GM11168 (cell line): ENCODE results near the gene TXNDC9.
"Not testable (repeated sequence)": the region's sequence is repeated elsewhere in the genome, so short reads cannot be mapped to it uniquely, and the experiment has no call there.

Source experiments
- in situ Hi-C: fragments of 300-500 bp; cut with MboI; formaldehyde crosslinking; loops from one replicate; pipeline ENCODE4 v1.12.0; 2022; ENCODE audit warnings: low sequenced_read_pairs; ENCODE audit not compliant: unreplicated experiment

Gene TXNDC9

DNA sequence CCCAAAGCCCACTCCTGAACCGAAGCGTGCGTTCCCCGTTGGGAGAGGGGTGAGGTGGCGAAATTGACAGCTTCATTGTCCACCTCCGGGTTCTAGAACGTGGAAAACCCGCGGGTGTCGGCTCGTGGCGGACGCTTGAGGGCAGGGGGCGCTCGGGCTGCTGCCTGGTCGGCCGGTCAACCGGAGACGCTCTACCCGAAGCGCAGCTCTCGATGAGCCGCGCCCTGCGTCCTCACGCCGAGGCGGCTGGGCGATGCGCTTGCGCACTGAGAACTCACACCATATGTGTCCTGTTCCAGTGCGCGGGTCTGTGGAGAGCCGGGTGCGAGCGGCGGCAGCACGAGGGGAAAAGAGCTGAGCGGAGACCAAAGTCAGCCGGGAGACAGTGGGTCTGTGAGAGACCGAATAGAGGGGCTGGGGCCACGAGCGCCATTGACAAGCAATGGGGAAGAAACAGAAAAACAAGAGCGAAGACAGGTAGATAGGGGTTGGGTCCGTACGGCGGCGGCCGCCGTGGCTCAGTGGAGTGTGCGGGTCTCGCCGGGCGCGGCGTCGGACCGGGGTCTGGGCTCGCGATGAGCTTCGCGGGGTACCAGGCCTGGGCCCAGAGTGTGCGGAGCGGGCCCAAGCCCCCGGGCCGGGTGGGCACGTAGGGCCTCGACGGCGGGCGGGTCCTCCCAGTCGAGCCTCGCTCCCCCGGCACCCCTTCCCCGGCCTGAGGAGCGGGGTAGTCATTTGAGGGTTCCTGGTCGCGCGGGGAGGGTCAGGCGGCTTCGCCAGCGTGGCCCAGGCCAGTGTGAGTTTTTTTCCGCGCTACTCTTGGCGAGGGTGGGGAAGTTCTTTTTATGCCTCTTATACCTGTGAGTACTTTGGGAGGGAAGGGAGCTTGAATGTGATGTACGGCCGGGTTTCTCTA lies 1.2 kb upstream of the TXNDC9 start, which contains the start of gene EIF5B:
EIF5B (plus strand) TSS at position 277 of the 916 bp plus-strand sequence; CDS start at position 443, 166 bp downstream.
- in situ Hi-C loops = no loop called here

DNA sequence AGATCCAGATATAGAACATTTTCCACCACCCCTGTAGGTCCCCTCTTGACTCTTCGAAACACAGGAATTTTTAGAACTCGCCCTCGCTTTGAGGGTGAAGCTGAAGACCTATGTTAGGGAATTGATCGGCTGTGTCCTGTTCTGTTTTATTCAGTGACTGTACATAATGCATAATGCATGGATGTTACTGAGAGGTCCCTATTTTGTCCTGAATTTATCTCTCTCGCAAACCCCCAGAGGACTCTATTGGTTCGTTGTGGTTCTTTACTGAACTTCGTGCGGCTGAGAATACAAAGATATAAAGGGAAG lies 625 bp upstream of the TXNDC9 start:
- in situ Hi-C loops = no loop called here

DNA sequence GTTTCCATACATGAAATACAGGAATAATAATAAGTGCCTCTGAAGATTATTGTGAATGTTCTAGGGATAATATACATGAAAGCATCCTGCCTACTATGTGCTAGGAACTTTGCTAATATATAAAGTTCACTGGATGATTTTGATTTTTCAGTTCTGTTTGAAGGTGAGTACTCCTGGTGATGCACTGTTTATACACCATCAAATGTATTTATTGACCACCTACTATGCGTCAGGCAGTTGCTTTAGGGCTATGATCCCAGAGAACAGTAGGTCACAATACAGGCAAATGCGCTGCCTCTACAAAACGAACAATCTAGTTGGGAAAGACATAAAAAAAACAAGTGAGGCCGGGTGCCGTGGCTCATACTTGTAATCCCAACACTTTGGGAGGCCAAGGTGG lies 10.7 kb downstream of the TXNDC9 start:
- in situ Hi-C loops = no loop called here

DNA sequence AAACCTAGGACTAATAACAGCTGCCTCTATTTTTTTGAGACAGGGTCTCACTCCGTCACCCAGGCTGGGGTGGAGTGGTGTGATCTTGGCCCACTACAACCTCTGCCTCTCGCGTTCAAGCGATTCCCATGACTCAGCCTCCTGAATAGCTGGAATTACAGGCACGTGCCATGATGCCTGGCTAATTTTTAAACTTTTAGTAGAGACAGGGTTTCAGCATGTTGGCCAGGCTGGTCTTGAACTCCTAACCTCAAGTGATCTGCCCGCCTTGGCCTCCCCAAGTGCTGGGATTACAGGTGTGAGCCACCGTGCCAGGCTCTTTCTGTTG lies 18.3 kb downstream of the TXNDC9 start:
- in situ Hi-C loops = not testable (repeated sequence)

DNA sequence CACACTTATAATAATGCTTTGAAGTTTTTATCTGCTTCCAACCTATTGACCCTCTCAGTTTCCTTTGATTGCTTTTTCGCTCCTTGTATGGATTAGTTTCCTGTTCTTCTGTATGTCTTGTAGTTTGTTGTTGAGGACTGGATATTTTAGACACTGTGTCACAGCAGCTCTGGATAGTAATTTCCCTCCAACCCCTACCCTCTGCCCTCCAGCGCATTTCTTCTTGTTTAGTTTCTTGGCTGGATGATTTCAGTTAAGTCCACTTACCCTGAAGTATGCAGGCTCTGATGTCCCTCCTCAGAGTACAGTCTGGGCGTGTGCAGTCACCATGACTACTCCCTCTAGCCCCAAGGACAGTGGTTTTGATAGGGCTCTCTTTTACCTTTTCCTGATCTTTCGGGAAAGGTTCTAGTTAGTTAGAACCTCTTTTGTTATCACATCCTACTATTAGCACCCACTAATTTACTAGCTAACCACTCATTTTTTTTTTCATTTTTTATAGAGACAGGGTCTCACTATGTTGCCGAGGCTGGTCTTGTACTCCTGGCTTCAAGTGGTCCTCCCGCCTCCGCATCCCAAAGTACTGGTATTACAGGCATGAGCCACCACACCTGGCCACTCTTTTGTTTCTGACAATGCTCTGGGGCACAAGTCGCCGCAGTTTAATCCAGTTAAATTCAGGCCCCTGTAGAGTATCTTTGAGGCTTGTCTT lies 18.8 kb downstream of the TXNDC9 start:
- in situ Hi-C loops = no loop called here

DNA sequence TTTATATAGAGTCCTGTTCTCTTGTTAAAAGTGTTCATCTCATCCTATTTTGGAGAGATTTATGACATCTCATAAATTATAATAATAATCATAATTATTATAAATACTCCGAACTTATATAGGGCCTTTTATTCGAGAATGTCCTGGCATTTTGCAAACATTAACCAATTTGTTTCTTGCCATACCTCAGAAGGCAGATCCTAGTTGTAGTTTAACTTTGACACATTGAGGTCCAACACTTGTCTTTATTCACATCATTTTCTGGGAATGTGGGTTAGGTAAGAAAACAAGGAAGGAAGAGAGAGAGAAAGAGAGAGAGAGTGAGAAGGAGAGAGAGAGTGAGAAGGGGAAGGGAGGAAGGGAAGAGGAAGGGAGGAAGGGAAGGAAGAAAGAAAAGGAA lies 35.0 kb downstream of the TXNDC9 start, which contains the start of gene LYG1:
LYG1 (minus strand) TSS at position 101 of the 400 bp plus-strand sequence. CDS start 5,527 bp downstream, outside the sequence.
- in situ Hi-C loops = not testable (repeated sequence)

DNA sequence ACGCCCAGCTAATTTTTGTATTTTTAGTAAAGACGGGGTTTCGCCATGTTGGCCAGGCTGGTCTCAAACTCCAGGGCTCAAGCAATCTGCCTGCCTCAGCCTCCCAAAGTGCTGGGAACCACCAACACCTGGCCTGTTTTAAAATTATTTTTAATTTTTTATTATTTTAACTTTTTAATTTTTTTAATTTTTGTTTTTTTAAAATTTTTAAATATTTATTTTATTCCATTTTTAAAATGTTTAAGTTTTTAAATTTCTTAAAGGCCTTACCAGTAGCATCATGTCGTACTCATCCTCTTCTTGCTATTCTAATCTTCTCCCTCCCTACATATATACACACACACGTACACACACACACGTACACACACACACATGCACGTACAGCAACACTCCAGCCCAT lies 36.6 kb downstream of the TXNDC9 start:
- in situ Hi-C loops = no loop called here

DNA sequence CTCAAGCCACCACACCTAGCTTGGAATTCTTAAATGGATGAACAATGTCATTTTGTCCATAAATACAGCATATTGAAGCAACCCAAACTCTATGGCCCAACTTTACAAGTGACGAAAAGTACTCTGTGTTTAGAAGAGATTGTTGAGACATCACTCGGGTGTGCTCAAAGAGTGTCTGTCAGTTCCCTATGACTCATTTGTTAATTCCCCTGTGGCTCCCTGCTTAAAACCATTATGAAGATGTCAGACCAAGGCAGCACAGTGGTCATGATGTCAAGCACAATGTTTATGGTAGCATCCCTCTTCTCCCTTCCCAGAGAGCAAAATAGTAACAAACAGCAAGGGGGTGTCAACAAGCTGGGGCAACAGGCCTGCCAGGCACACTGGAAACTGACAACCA lies 38.1 kb downstream of the TXNDC9 start:
- in situ Hi-C loops = no loop called here

DNA sequence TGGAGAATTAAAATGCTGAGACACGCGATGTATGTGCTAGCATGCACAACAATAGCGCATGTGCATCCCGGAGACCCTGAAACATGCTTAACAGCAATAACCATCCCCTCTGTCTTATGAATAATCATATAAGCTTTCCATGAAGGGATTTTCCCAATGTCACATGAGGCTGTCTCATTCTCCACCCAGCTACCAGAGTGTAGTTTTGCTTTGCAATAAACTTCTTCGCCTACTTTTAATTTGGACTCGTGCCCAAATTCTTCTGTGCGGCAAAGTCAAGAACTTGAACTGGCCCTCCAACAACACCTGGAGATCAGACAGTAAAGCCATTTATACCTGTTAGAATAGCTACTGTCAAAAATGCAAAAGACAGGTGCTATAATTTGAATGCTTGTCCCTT lies 50.6 kb downstream of the TXNDC9 start:
- in situ Hi-C loops = no loop called here

DNA sequence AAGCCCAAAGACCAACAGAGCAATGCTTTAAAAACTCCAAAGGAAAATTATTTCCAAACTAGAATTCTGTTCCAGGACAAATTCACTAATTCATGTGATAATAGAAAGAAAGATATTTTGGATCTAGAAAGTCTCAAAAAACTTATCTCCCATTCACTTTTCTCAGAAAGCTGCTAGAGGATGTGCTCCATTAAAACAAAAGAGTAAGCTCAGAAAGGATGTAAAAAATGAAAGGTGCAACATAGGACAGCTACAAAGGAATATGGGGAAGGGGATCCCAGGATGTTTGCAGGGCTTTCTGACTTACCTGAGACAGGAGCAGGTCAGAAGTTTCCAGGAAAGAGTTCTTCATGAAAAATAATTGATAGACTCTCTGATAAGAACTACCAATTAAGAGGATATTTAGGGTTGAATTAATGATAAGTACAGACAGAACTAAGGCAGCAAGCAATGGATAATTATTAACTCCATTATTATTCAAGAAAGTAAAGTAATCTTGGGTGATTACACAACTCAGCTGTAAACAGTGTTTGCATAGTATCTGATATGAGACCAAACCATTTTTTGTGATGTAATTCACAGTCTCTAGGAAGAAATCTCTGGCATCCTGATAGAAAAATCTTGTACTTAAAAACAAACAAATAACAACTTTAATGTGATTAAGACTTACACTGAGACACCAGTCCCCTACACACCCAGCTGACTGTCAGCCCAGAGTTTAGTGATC lies 56.0 kb downstream of the TXNDC9 start:
- in situ Hi-C loops = no loop called here

DNA sequence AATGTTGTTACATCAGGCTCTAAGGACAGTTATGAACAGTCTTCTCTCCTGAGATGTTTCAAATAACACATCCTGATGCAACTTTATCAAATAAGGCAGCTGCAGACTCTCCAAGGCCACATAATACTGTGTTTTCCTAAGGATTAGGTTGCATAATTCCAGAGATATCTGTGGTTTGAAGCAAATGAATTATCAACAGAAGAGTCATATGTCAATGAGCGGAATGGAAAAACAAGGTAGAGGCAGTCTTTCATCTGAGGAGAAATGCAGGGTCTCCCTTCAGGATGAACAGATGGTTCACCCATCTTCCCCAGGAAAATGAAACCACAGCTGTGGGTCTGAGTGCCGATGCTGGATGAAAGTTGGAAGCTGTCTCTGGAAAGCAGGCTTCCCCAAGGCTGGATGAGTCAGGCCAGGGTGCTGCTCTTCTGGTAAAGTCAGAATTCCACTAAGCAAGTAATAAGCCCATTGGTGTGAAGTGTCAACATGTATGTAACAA lies 57.3 kb downstream of the TXNDC9 start:
- in situ Hi-C loops = no loop called here

DNA sequence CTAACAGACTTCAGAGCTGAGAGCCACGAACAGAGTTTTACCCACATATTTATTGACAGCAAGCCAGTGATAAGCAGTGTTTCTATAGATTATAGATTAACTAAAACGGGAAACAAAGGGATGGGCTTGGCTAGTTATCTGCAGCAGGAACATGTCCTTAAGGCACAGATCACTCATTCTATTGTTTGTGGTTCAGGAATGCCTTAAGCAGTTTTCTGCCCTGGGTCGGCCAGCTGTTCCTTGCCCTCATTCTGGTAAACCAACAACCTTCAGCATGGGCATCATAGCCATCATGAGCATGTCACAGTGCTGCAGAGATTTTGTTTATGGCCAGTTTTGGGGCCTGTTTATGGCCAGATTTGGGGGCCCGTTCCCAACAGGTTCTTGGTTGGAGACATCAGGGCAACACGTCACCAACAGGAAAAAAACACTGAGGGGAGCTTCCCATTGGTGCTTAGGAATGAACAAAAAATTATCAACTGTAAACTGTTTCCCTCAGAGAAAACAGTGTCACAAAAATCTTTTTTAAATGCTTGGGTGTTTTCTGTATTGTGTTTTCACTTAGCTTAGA lies 57.9 kb downstream of the TXNDC9 start:
- in situ Hi-C loops = not testable (repeated sequence)

DNA sequence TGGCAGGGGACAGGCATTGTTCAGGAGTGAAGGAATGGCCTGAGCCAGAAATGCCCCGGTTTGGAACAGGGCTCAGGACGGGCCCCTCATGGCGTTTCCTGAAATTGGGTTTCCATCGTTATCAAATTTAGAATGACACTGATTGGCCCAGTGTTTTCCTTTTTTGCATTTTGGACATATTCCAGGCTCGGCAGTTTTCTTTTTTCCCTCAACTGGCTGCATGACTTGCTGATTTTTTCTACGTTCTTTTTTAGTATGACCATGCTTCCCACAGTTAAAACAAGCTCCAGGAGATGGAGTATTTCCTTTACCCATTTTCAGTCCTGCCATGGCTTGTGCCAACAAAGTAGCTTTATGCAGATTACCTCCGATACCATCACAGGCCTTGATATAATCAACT lies 60.3 kb downstream of the TXNDC9 start:
- in situ Hi-C loops = no loop called here
